Measurements from ENCODE around the gene CCDC102A. TPM values are rescaled to one million over a fixed set of nuclear protein-coding genes. Genes with fewer than 3 reads are reported as not detected.

The CCDC102A gene
- total and polyA plus RNA-seq, 2 of the 13 experiments (the other 11 are each of a cell fraction or from before 2014, with no cell fraction given) = 2.1 to 2.8 TPM

DNA sequence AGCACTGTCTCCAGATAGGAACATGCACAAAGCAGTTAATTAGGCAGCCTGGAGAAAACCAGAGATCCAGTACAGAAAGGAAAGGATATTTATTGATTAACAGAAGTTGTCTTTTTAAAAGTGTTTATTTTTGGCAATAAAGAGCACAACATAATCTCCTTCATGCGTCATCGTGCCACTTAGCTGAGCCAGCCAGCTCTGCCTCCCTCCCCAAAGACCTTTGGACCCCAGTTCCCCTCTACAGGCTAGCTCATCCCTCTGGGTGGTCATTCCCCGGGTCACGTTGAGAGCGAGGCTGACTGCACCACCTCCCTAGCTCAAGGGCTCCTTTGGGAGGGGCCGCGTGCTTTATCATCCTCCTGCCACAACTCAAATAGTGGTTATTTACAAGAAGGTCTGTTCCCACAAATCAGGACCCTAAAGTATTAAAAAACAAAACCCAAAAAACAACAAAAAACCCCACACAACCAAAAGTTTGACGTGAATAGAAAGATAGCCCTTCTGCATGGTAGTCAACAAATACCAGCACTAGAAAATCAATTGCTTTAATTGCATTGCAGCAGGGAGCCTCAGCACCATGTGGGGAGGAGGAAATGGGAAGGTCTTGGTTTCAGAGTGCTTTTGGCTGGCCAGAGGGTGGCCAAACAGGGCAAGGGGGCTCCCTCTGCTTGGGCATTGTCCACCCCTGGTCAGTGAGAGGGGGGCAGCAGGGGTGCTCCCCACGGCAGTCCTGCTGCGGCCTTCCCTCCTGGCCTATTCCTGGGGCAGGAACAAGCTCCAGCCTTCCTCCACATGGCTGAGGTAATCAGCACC lies 64.3 kb downstream of the CCDC102A start (continued):
- TF ChIP-seq MTA1 (CRISPR knock-in tag; IDR thresholded peaks at IDR 0.05; ENCODE audit: borderline replicate concordance) = peak; percentile 53; the same call in 1 of the 2 replicates
- no peak for TF ChIP-seq EZH2 (conservative IDR thresholded peaks at IDR 0.05; ENCODE audit: low read depth, low read length)
- no peak for TF ChIP-seq HNRNPLL (IDR thresholded peaks at IDR 0.05; ENCODE audit: low read depth, low read length, poor library complexity, severe bottlenecking)
- TF ChIP-seq, protein P1, sequence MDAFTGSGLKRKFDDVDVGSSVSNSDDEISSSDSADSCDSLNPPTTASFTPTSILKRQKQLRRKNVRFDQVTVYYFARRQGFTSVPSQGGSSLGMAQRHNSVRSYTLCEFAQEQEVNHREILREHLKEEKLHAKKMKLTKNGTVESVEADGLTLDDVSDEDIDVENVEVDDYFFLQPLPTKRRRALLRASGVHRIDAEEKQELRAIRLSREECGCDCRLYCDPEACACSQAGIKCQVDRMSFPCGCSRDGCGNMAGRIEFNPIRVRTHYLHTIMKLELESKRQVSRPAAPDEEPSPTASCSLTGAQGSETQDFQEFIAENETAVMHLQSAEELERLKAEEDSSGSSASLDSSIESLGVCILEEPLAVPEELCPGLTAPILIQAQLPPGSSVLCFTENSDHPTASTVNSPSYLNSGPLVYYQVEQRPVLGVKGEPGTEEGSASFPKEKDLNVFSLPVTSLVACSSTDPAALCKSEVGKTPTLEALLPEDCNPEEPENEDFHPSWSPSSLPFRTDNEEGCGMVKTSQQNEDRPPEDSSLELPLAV (CRISPR knock-in tag; conservative IDR thresholded peaks at IDR 0.05; ENCODE audit: low read depth) = no peak
- peak; percentile 62; the same call in 1 of the 2 replicates for TF ChIP-seq HMG20A (CRISPR knock-in tag; IDR thresholded peaks at IDR 0.05; ENCODE audit: borderline replicate concordance)
- TF ChIP-seq CBX2 (IDR thresholded peaks at IDR 0.05; ENCODE audit: low read depth, low read length) = no peak
- no peak for TF ChIP-seq CBX2 (CRISPR knock-in tag; IDR thresholded peaks at IDR 0.05; ENCODE audit: low read depth)
- TF ChIP-seq KLF15 (CRISPR knock-in tag; IDR thresholded peaks at IDR 0.05; ENCODE audit: borderline replicate concordance) = no peak
- peak; percentile 94 for TF ChIP-seq PHF21A (CRISPR knock-in tag; IDR thresholded peaks at IDR 0.05)
- peak; percentile 70; the same call in 1 of the 2 replicates for TF ChIP-seq HOXA5 (CRISPR knock-in tag; IDR thresholded peaks at IDR 0.05)
- no peak for TF ChIP-seq ZSCAN21 (CRISPR knock-in tag; IDR thresholded peaks at IDR 0.05; ENCODE audit: borderline replicate concordance)
- TF ChIP-seq ZFP36 (IDR thresholded peaks at IDR 0.05; ENCODE audit: borderline replicate concordance, low read depth, low read length, partially characterized antibody) = no peak
- no peak for TF ChIP-seq JUNB (CRISPR knock-in tag; IDR thresholded peaks at IDR 0.05; ENCODE audit: borderline replicate concordance)
- TF ChIP-seq PAWR (CRISPR knock-in tag; IDR thresholded peaks at IDR 0.05; ENCODE audit: borderline replicate concordance) = no peak
- 0 out of 2 replicates have a peak, but pooled peaks have one; percentile 60 for TF ChIP-seq SMAD3 (CRISPR knock-in tag; IDR thresholded peaks at IDR 0.05)
- no peak for TF ChIP-seq ZSCAN31 (CRISPR knock-in tag; IDR thresholded peaks at IDR 0.05; ENCODE audit: low read depth)
- no peak for TF ChIP-seq ARHGAP35 (CRISPR knock-in tag; IDR thresholded peaks at IDR 0.05; ENCODE audit: borderline replicate concordance)
- TF ChIP-seq, protein P2, sequence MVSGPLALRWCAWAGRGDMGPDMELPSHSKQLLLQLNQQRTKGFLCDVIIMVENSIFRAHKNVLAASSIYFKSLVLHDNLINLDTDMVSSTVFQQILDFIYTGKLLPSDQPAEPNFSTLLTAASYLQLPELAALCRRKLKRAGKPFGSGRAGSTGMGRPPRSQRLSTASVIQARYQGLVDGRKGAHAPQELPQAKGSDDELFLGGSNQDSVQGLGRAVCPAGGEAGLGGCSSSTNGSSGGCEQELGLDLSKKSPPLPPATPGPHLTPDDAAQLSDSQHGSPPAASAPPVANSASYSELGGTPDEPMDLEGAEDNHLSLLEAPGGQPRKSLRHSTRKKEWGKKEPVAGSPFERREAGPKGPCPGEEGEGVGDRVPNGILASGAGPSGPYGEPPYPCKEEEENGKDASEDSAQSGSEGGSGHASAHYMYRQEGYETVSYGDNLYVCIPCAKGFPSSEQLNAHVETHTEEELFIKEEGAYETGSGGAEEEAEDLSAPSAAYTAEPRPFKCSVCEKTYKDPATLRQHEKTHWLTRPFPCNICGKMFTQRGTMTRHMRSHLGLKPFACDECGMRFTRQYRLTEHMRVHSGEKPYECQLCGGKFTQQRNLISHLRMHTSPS (CRISPR knock-in tag; IDR thresholded peaks at IDR 0.05; ENCODE audit: low read depth) = peak; percentile 34; the same call in 1 of the 2 replicates
- no peak for TF ChIP-seq PRMT3 (CRISPR knock-in tag; IDR thresholded peaks at IDR 0.05; ENCODE audit: borderline replicate concordance, low read depth)
- no peak; the same call in 1 of the 2 replicates for TF ChIP-seq KAT8 (CRISPR knock-in tag; IDR thresholded peaks at IDR 0.05)
- peak; percentile 69 for TF ChIP-seq JUND (CRISPR knock-in tag; IDR thresholded peaks at IDR 0.05)
- 0 out of 2 replicates have a peak, but pooled peaks have one; percentile 46 for TF ChIP-seq SP140L (CRISPR knock-in tag; IDR thresholded peaks at IDR 0.05; ENCODE audit: borderline replicate concordance)
- TF ChIP-seq NR2F1 (CRISPR knock-in tag; IDR thresholded peaks at IDR 0.05) = peak; percentile 39 to 67

Measured in HepG2 (cell line).